SJCRH30 (cell line): ENCODE measurements around the gene PSMA1. TPM values are rescaled to one million over a fixed set of nuclear protein-coding genes. Genes with fewer than 3 reads are reported as not detected.
A peak's percentile ranks its signal among the peaks of the same experiment; 100 is the strongest.

ENCODE experiments used
- DNase-seq, 2 experiments: peaks; one replicate each; pipeline ENCODE4 v3.0.0-alpha.2; 2015 to 2020
- H3K27ac ChIP-seq: fragments of 250-450 bp; sonication (Bioruptor Pico); 2 replicates; pipeline ENCODE4 v1.5.1; 2020; ENCODE audit warnings: mild to moderate bottlenecking, moderate library complexity
- H3K27me3 ChIP-seq: fragments of 250-450 bp; sonication (Bioruptor Pico); 2 replicates; pipeline ENCODE4 v1.5.1; 2020; ENCODE audit warnings: mild to moderate bottlenecking, moderate library complexity
- H3K36me3 ChIP-seq: fragments of 250-450 bp; sonication (Bioruptor Pico); 2 replicates; pipeline ENCODE4 v1.5.1; 2020; ENCODE audit warnings: mild to moderate bottlenecking, moderate library complexity
- H3K4me1 ChIP-seq: fragments of 250-450 bp; sonication (Bioruptor Pico); 2 replicates; pipeline ENCODE4 v1.5.1; 2020; ENCODE audit warnings: mild to moderate bottlenecking, moderate library complexity
- H3K4me3 ChIP-seq: fragments of 250-450 bp; sonication (Bioruptor Pico); 2 replicates; pipeline ENCODE4 v1.5.1; 2020; ENCODE audit warnings: mild to moderate bottlenecking, moderate library complexity
- H3K9me3 ChIP-seq: fragments of 250-450 bp; sonication (Bioruptor Pico); replicated peaks from 2 replicates; pipeline ENCODE4 v1.5.1; 2020; ENCODE audit warnings: mild to moderate bottlenecking, moderate library complexity
- total RNA-seq: library from RNA; depleted of rRNA; stranded (reverse); fragments of >200 nt; shearing (Covaris generic); gene quantifications from 2 replicates; pipeline ENCODE4 v1.2.3, GENCODE V29; 2014; rRNA removed

PSMA1 gene
- total RNA-seq, 1 experiment from 2014 or later, result 320 TPM

DNA sequence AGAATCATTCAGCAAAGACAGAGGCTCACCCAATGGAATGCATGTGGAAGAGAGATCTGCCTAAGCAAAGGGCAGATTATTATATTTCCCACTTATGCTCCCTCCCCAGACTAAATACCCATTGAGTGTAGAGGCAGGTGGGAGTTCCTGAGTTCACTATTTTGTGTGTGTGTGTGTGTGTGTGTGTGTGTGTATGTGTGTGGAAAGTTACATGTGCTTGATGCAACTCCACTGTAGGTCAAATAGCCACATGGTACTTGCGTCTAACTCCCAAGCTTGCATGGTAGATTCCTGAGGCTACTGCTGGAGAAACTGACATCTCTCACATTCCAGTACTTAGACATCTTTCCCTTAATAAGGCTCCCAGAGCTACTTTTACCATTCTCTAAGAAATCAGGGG, 17.2 kb downstream of the PSMA1 start:
- Histone ChIP-seq H3K27ac (no peak overlapping the region), H3K27me3 (no peaks in the 10 kb centered on the region), H3K36me3 (peaks cover 45% of the 10 kb centered on the region), H3K9me3 (no peaks in the 10 kb centered on the region), H3K4me1 (no peaks in the 10 kb centered on the region), H3K4me3 (no peak overlapping the region)
- no peak for DNase-seq

DNA sequence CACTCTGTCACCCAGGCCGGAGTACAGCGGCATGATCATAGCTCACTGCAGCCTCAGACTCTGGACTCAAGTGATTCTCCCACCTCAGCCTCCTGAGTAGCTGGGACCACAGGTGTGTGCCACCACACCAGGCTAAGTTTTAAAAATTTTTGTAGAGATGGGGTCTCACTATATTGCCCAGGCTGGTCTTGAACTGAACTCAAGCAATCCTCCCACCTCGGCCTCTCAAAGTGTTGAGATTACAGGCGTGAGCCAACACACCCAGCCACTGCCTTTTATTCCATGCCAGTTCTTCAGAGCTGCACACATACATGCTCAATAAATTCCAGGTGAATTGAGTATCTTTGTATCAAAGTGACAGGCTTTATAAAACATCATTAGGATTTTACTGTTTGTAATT, 18.1 kb downstream of the PSMA1 start:
- H3K9me3 ChIP-seq, result no peaks in the 10 kb centered on the region
- H3K27ac ChIP-seq, result no peak overlapping the region
- H3K4me1 ChIP-seq, result no peaks in the 10 kb centered on the region
- H3K36me3 ChIP-seq, result peaks cover 45% of the 10 kb centered on the region
- no peak for DNase-seq
- no peaks in the 10 kb centered on the region for H3K27me3 ChIP-seq
- no peak overlapping the region for H3K4me3 ChIP-seq

GRCh38 chr11:14500181-14500651, 20.0 kb downstream of the PSMA1 start:
- DNase-seq, result peak; percentile 42 to 55
- Histone ChIP-seq H3K36me3 (peaks cover 45% of the 10 kb centered on the region), H3K9me3 (no peaks in the 10 kb centered on the region), H3K4me3 (peak overlapping the region; percentile 72), H3K27me3 (no peaks in the 10 kb centered on the region), H3K4me1 (no peaks in the 10 kb centered on the region), H3K27ac (peak overlapping the region; percentile 57)

GRCh38 chr11:14499560-14500180, 20.5 kb downstream of the PSMA1 start, which contains the start of gene COPB1:
Gene COPB1 (minus strand): TSS chr11:14499811. CDS start chr11:14498928, 883 bp downstream.
- Histone ChIP-seq H3K9me3 (no peaks in the 10 kb centered on the region), H3K4me3 (peak within 1 kb of the TSS; percentile 72), H3K4me1 (no peaks in the 10 kb centered on the region), H3K36me3 (peaks cover 45% of the 10 kb centered on the region), H3K27ac (peak within 1 kb of the TSS; percentile 57), H3K27me3 (no peaks in the 10 kb centered on the region)
- DNase-seq, result peak; percentile 96

- H3K4me3 ChIP-seq, result peak overlapping the region; percentile 72
- H3K36me3 ChIP-seq, result peaks cover 47% of the 10 kb centered on the region
- peak; percentile 51 to 54 for DNase-seq
- no peaks in the 10 kb centered on the region for H3K4me1 ChIP-seq
- no peaks in the 10 kb centered on the region for H3K27me3 ChIP-seq
- no peak overlapping the region; the same call in 1 of the 2 replicates for H3K27ac ChIP-seq
- H3K9me3 ChIP-seq, result no peaks in the 10 kb centered on the region
These were observed 21.0 kb downstream of the PSMA1 start for GRCh38 chr11:14499178-14499559.

DNA sequence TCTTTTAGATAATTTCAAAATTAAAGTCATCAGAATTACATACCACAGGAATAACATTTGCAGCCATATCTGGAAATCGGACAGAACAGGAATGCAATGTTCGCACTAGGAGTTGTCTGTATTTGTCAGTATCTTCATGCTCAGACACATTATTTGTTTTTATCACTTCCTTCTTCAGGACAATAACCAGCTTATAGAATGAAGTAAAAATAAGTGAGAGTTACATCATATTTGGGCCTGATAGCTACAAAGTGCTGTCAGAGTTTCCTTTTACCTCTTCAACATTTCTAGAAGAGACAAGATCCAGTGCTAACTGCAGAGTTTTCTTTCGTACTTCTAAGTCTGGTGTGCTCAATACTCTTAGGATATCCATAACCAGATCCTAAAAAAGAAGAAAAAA, 39.5 kb downstream of the PSMA1 start:
- no peak for DNase-seq
- Histone ChIP-seq H3K36me3 (peaks cover 94% of the 10 kb centered on the region), H3K4me1 (no peaks in the 10 kb centered on the region)

DNA sequence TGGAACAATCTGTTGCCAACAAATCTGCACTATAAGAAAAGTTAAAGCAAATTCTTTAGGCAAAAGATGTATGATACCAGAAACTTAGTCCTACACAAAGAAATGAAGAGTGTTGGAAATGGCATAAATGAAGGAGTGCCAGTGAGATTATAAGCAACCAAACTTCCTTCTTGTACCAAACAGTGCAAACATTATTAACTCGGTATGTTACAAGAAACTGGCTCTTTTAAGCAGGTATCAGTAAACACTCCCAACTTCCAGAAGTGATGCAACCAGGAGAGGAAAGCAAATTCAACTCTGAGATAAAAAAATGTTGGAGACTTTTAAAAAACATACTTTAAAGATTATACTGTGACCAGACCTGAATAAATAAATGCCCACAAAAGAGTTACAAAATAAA, 49.1 kb downstream of the PSMA1 start:
- no peak overlapping the region for H3K4me3 ChIP-seq
- peaks cover 93% of the 10 kb centered on the region for H3K36me3 ChIP-seq
- H3K27ac ChIP-seq, result no peak overlapping the region
- H3K27me3 ChIP-seq, result no peaks in the 10 kb centered on the region
- DNase-seq, result no peak
- H3K4me1 ChIP-seq, result no peaks in the 10 kb centered on the region
- H3K9me3 ChIP-seq, result no peaks in the 10 kb centered on the region

More for the DNA sequence above, 39.5 kb downstream of the PSMA1 start:
- Histone ChIP-seq H3K27ac (no peak overlapping the region), H3K27me3 (no peaks in the 10 kb centered on the region), H3K4me3 (no peak overlapping the region), H3K9me3 (no peaks in the 10 kb centered on the region)

- H3K27me3 ChIP-seq, result no peaks in the 10 kb centered on the region
- H3K4me1 ChIP-seq, result no peaks in the 10 kb centered on the region
- no peak overlapping the region for H3K27ac ChIP-seq
- H3K36me3 ChIP-seq, result peaks cover 96% of the 10 kb centered on the region
- H3K9me3 ChIP-seq, result no peaks in the 10 kb centered on the region
- DNase-seq, result no peak
- no peak overlapping the region for H3K4me3 ChIP-seq
These were observed 56.6 kb downstream of the PSMA1 start for GRCh38 chr11:14463623-14464022.

GRCh38 chr11:14460147-14460546, 60.0 kb downstream of the PSMA1 start:
- DNase-seq, result no peak
- Histone ChIP-seq H3K4me1 (no peaks in the 10 kb centered on the region), H3K36me3 (peaks cover 74% of the 10 kb centered on the region), H3K9me3 (no peaks in the 10 kb centered on the region), H3K4me3 (no peak overlapping the region), H3K27me3 (no peaks in the 10 kb centered on the region), H3K27ac (no peak overlapping the region)

DNA sequence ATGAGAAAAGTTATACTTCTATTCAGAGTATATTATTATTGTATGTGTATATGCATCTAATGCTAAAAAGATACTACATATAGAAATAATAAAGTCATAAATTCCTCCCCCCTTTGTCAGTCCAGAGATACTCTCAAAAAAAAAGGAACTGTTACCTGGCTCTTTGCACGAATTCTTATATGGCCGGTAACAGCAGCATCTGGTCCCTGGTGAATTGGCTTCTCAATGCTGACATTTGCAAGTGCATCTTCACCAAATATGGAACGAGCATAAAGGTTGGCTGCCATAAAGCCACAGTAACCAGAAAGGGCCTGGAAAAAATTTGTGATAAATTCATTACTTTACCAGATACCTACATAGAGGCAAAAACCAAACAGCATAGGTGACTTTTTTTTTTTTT, 61.8 kb downstream of the PSMA1 start:
- Histone ChIP-seq H3K4me3 (no peak overlapping the region), H3K36me3 (peaks cover 59% of the 10 kb centered on the region), H3K4me1 (no peaks in the 10 kb centered on the region), H3K27ac (no peak overlapping the region), H3K9me3 (no peaks in the 10 kb centered on the region), H3K27me3 (no peaks in the 10 kb centered on the region)
- no peak for DNase-seq

DNA sequence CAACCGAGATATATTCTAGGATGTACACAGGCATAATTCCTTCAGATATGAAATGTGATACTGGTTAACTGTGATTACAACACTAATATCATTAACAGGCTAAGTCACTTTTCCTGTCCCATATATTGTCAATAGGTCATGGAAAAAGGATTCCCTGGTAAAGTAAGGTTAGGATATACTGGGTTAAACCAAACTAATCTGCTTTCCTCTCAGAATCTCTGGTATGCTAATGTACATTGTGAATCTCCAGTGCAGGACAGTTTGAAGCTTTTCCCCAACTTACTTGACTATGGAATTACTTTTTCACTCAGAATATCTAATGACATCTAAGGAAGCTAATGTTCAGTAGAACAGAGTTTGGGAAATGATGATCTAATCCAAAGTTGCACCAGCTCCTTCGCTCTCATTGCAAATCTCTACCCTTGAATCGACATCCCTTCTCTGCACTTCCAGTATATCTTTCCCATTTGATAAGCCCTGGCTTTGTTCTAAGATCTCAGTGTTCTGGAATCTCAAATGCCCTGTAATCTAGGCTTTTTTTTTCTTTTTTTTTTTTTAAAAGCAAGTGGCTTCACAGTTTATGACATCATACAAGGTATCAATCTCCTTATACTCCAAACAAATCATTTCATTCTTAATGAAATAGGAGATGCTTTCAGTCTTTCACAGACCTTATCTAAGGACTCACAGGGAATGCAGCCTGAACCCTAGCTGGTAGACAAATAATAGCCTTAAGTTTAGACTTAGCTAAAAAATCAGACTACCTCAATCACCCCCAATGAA, 64.3 kb downstream of the PSMA1 start:
- H3K4me1 ChIP-seq, result no peaks in the 10 kb centered on the region
- H3K4me3 ChIP-seq, result no peak overlapping the region
- peaks cover 35% of the 10 kb centered on the region for H3K36me3 ChIP-seq
- H3K27me3 ChIP-seq, result no peaks in the 10 kb centered on the region
- H3K27ac ChIP-seq, result no peak overlapping the region
- DNase-seq, result no peak
- H3K9me3 ChIP-seq, result no peaks in the 10 kb centered on the region

Other genes starting within 250 kb of the PSMA1 start
- gene RRAS2, start 161.2 kb downstream of the PSMA1 start, total RNA-seq, result 87.6 and 93.0 TPM in 2 replicates
- gene COPB1, start 20.6 kb downstream of the PSMA1 start, total RNA-seq, result 188 and 195 TPM in 2 replicates
- gene PDE3B, start 123.4 kb upstream of the PSMA1 start, total RNA-seq, result 23.5 and 26.0 TPM in 2 replicates